Measurements from ENCODE around the gene ATP5F1D.

ATP5F1D gene

GRCh38 chr19:1283207-1283916, 41.8 kb downstream of the ATP5F1D start:
- peaks cover 15% of the 10 kb centered on the region for H3K36me3 Mint-ChIP-seq (ENCODE audit: insufficient read depth)
- DNase-seq, result no peak
- peaks cover 7 to 20% of the 10 kb centered on the region in 2 donors for H3K4me1 Mint-ChIP-seq (ENCODE audit: low read depth in 2 of 2)
- peaks cover 20 to 35% of the 10 kb centered on the region in 2 donors for H3K27me3 Mint-ChIP-seq
- H3K27ac Mint-ChIP-seq, result no peak overlapping the region
- no peak for ATAC-seq (replicated peaks)
- H3K4me3 Mint-ChIP-seq, result no peak overlapping the region
- no peaks in the 10 kb centered on the region for H3K9me3 Mint-ChIP-seq

DNA sequence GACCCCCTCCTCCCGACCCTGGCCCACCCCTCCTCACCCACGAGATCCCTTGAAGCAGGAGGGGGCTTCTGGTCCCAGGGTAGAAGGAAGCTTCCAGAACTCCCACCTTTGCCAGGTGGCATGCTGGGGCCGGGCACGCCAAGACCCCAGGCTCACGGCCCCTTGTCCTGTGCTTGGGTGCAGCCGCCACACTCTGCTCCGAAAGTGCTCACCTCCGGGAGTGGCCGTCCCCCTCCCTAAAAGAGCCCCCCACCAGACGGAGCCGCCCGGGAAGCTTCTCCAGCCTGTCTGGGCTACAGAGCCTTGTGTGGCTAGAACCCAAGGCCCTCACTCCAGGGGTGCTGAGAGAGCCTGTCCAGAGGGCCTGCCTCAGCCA, 42.4 kb downstream of the ATP5F1D start:
- DNase-seq (no peak), ATAC-seq (replicated peaks) (no peak)
- peaks cover 20 to 40% of the 10 kb centered on the region in 2 donors for H3K27me3 Mint-ChIP-seq
- H3K27ac Mint-ChIP-seq, result no peak overlapping the region
- H3K4me3 Mint-ChIP-seq, result peak overlapping the region; percentile 37 to 54
- peaks cover 14% of the 10 kb centered on the region for H3K36me3 Mint-ChIP-seq (ENCODE audit: insufficient read depth)
- H3K4me1 Mint-ChIP-seq (ENCODE audit: low read depth in 2 of 2), result peaks cover 7 to 20% of the 10 kb centered on the region in 2 donors
- H3K9me3 Mint-ChIP-seq, result no peaks in the 10 kb centered on the region

GRCh38 chr19:1284293-1284978, 42.9 kb downstream of the ATP5F1D start:
- DNase-seq, result no peak
- Mint-ChIP-seq H3K27me3 (peaks cover 20 to 46% of the 10 kb centered on the region in 2 donors), H3K4me1 (ENCODE audit: low read depth in 2 of 2) (peaks cover 7 to 20% of the 10 kb centered on the region in 2 donors), H3K4me3 (peak overlapping the region; percentile 54), H3K36me3 (ENCODE audit: insufficient read depth) (peaks cover 11% of the 10 kb centered on the region), H3K9me3 (no peaks in the 10 kb centered on the region), H3K27ac (no peak overlapping the region)
- no peak for ATAC-seq (replicated peaks)

GRCh38 chr19:1284979-1285736, 43.6 kb downstream of the ATP5F1D start:
- H3K4me1 Mint-ChIP-seq (ENCODE audit: low read depth in 2 of 2), result peaks cover 4 to 14% of the 10 kb centered on the region in 2 donors

GRCh38 chr19:1285737-1286360, 44.3 kb downstream of the ATP5F1D start, which contains the start of gene EFNA2:
Gene EFNA2 (plus strand): TSS chr19:1285873. CDS start chr19:1286169, 296 bp downstream.
- peaks cover 4 to 12% of the 10 kb centered on the region in 2 donors for H3K4me1 Mint-ChIP-seq (ENCODE audit: low read depth in 2 of 2)
- H3K4me3 Mint-ChIP-seq, result peak within 1 kb of the TSS; percentile 74 to 79
- no peak for DNase-seq
- peaks cover 3% of the 10 kb centered on the region for H3K36me3 Mint-ChIP-seq (ENCODE audit: insufficient read depth)
- peak; percentile 26 for ATAC-seq (replicated peaks)
- peaks cover 20 to 56% of the 10 kb centered on the region in 2 donors for H3K27me3 Mint-ChIP-seq
- no peak within 1 kb of the TSS for H3K27ac Mint-ChIP-seq
- H3K9me3 Mint-ChIP-seq, result no peaks in the 10 kb centered on the region

More at GRCh38 chr19:1284979-1285736, 43.6 kb downstream of the ATP5F1D start:
- peaks cover 4% of the 10 kb centered on the region for H3K36me3 Mint-ChIP-seq (ENCODE audit: insufficient read depth)
- ATAC-seq (replicated peaks) (no peak), DNase-seq (no peak)
- H3K4me3 Mint-ChIP-seq, result peak overlapping the region; percentile 54
- H3K9me3 Mint-ChIP-seq, result no peaks in the 10 kb centered on the region
- no peak overlapping the region for H3K27ac Mint-ChIP-seq
- peaks cover 20 to 53% of the 10 kb centered on the region in 2 donors for H3K27me3 Mint-ChIP-seq

DNA sequence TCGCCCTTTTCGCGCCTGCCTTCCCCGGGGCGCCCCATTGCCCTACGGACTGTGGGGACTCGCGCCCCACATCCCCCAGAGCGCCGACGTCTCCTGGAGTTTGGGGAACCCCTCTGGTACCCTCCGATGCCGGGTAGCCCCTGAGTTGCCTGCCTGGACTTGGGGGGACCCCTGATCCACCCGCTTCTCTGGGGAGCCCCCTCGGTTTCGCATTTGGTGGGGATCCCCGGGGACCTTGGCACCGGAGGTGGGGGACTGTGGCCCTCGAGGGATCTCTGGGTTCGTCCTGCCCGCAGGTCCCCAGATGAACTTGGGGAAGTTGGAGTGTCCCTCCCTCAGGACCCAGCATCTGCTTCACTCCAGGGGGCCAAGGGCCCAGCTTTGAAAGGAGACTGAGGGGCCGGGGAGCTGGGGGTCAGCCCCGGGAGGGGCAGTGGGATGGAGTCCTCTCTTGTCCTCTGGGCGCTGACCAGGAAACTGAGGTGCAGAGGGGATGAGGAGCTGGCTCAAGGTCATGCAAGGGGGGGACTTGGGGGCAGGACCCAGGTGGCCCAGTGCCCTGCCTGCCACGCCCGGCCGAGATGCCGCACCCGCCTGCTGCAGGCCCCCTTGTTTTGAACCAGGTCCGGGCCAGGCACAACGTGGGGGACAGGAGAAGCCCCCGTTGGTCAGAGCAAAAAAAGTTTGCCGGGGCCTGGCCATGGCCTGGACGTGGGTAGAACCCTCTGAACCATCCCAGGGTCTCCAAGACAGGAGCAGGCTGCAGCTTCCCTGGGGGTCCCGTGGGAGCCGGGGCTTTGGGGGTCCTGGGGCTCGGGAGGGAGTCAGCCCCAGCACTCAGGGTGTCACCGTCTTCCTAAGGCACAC, 45.2 kb downstream of the ATP5F1D start:
- Mint-ChIP-seq H3K4me1 (ENCODE audit: low read depth in 2 of 2) (peaks cover 1 to 9% of the 10 kb centered on the region in 2 donors), H3K27me3 (peaks cover 20 to 56% of the 10 kb centered on the region in 2 donors), H3K27ac (no peak overlapping the region), H3K9me3 (no peaks in the 10 kb centered on the region), H3K4me3 (peak overlapping the region; percentile 74 to 79), H3K36me3 (ENCODE audit: insufficient read depth) (peaks cover 1% of the 10 kb centered on the region)
- ATAC-seq (replicated peaks) (no peak), DNase-seq (no peak)

DNA sequence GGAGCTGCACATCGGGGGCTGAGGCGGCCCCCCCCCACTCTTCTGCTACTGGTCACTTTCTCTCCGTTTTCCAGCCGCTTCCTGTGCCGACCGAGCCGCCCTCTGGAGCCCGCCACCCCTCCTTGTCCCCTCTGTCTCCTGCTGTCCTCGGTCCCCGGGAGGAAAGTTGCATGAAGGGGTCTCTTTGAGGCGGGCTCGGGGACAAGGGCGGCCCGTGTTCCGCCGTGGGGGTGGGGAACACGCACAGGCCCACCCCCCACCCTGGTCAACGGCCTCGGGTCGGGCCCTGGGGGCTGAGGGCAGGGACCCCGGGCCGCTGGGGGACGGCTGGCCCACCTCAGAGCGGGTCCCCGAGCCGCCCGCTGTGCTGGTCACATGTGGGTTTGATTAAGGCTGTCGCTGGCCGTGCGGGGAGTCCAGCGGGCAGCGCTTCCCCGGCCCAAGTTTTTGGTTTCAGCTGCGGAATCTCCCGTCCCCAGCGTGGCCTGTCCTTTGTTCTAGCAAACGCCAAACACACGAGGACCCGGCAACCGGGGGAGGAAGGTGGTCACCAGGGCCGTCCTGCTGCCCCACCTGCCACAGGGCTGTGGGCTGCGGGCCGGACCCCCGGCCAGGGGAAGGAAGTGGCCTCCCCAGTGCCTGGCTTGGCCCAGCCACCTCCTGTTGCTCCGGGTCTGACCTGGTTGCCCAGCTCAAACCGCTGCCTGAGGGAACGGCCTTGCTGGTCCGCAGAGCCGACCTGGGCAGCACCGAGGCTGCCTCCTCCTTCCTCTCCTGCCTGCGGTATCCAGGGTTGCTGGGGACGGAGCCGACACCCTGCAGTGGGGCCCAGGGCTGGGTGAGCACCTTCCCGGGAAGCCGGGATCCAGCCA, 46.0 kb downstream of the ATP5F1D start:
- H3K27me3 Mint-ChIP-seq, result peaks cover 27 to 64% of the 10 kb centered on the region in 2 donors
- H3K9me3 Mint-ChIP-seq, result no peaks in the 10 kb centered on the region
- ATAC-seq (replicated peaks) (no peak), DNase-seq (no peak)
- H3K4me3 Mint-ChIP-seq, result no peak overlapping the region
- H3K27ac Mint-ChIP-seq, result no peak overlapping the region
- H3K36me3 Mint-ChIP-seq (ENCODE audit: insufficient read depth), result no peaks in the 10 kb centered on the region
- H3K4me1 Mint-ChIP-seq (ENCODE audit: low read depth in 2 of 2), result peaks cover 4 to 9% of the 10 kb centered on the region in 2 donors

GRCh38 chr19:1288226-1288612, 46.7 kb downstream of the ATP5F1D start:
- H3K36me3 Mint-ChIP-seq (ENCODE audit: insufficient read depth), result no peaks in the 10 kb centered on the region

GRCh38 chr19:1288833-1289685, 47.5 kb downstream of the ATP5F1D start:
- Mint-ChIP-seq H3K36me3 (ENCODE audit: insufficient read depth) (no peaks in the 10 kb centered on the region), H3K4me3 (no peak overlapping the region), H3K27me3 (peaks cover 29 to 69% of the 10 kb centered on the region in 2 donors), H3K4me1 (ENCODE audit: low read depth in 2 of 2) (peaks cover 4 to 9% of the 10 kb centered on the region in 2 donors), H3K9me3 (no peaks in the 10 kb centered on the region), H3K27ac (no peak overlapping the region)
- no peak for ATAC-seq (replicated peaks)
- DNase-seq, result no peak

More at GRCh38 chr19:1288226-1288612, 46.7 kb downstream of the ATP5F1D start:
- DNase-seq (no peak), ATAC-seq (replicated peaks) (no peak)
- no peak overlapping the region for H3K27ac Mint-ChIP-seq
- H3K27me3 Mint-ChIP-seq, result peaks cover 30 to 69% of the 10 kb centered on the region in 2 donors
- peaks cover 4 to 9% of the 10 kb centered on the region in 2 donors for H3K4me1 Mint-ChIP-seq (ENCODE audit: low read depth in 2 of 2)
- no peak overlapping the region for H3K4me3 Mint-ChIP-seq
- H3K9me3 Mint-ChIP-seq, result no peaks in the 10 kb centered on the region

DNA sequence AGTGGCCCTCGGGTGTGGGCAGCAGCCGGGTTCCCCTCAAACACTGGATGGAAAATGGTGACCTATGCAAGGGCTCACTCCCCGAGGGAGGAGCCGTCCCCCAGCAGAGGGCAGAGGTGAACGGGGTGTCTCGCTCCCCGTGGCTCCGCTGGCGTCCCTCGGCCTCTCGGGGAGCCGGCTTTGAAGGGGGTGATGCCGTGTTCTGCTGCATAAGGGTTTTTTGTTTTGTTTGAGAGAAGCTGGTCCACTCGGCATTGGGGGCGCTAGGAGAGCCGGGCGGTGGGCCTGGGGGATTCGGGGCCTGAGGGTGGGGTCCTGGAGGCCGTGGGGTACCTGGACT, 48.1 kb downstream of the ATP5F1D start:
- peaks cover 4 to 9% of the 10 kb centered on the region in 2 donors for H3K4me1 Mint-ChIP-seq (ENCODE audit: low read depth in 2 of 2)
- peaks cover 27 to 69% of the 10 kb centered on the region in 2 donors for H3K27me3 Mint-ChIP-seq
- H3K4me3 Mint-ChIP-seq, result no peak overlapping the region
- H3K36me3 Mint-ChIP-seq (ENCODE audit: insufficient read depth), result no peaks in the 10 kb centered on the region
- no peak overlapping the region for H3K27ac Mint-ChIP-seq
- no peaks in the 10 kb centered on the region for H3K9me3 Mint-ChIP-seq
- DNase-seq (no peak), ATAC-seq (replicated peaks) (no peak)

- ATAC-seq (replicated peaks) (no peak), DNase-seq (no peak)
- H3K4me3 Mint-ChIP-seq, result no peak overlapping the region
- H3K4me1 Mint-ChIP-seq (ENCODE audit: low read depth in 2 of 2), result peaks cover 4 to 7% of the 10 kb centered on the region in 2 donors
- H3K27me3 Mint-ChIP-seq, result peaks cover 24 to 67% of the 10 kb centered on the region in 2 donors
- H3K27ac Mint-ChIP-seq, result no peak overlapping the region
- no peaks in the 10 kb centered on the region for H3K9me3 Mint-ChIP-seq
- H3K36me3 Mint-ChIP-seq (ENCODE audit: insufficient read depth), result no peaks in the 10 kb centered on the region
Observed at GRCh38 chr19:1290196-1290702, 48.7 kb downstream of the ATP5F1D start.
